CD4-positive, alpha-beta T cell treated with Interferon alpha-2 for 1 hour (primary cell): Measurements from ENCODE around the gene GALK2.

Experiments used
- DNase-seq, 2 donors: peaks; one replicate each; pipeline ENCODE4 v3.0.0-alpha.2; 2020 to 2022

The GALK2 gene

DNA sequence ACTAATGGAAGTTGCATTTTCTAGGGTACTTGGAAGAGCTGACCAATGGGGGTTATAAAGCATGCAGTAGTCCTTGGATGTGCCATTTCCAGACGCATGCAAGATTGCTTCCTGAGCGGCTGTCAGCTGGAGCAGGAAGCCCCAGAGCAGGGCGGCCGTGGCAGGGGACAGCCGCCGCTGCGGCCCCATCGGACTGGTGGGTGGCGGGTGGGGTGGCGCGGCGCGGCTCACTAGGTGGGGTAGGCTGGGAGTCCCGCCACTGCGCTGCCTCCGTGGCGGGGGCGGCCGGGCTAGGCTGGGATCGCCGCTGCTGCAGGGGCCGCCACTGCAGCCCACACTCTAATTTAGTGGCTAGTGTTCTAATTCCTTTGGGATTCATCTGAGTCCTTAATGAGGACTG is 196.4 kb downstream of the GALK2 start:
- no peak for DNase-seq

DNA sequence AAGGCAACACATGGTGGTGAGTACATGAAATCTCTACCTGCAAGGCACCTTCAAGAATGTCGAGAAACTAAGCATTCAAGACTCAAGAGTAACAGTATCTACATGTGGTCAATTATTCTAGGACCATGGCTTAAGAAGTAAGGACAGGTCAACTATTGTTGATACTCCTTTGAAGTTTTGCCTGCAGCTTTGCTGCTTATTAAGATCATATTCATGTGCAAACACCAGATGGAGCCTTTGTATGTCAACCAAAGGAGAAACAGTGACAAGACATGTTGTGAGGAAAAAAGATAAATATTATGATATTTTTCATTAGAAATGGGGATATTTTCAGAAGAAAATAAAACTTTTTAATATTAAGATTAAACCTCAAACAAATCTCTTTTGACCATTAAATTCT is 200.7 kb downstream of the GALK2 start:
- DNase-seq: no peak

GRCh38 chr15:49372366-49372765 is 202.3 kb downstream of the GALK2 start:
- no peak for DNase-seq

DNA sequence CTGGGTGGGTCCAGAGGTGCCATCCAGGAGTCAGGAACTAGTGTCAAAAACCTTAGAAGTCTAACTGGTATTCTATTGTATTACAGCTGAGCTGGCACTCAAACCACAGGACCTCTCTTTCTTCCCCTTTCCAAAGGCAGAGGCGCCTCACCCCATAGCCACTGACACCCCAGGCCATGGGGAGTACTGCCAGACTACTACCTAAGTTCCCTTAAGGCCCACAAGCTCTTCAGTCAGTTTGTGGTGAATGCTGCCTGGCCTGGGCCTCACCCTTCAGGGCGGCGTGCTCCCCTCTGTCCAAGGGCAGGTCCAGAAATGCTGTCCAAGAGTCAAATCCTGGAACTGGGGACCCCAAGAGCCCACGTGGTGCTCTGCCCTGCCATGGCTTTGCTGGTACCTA is 209.9 kb downstream of the GALK2 start:
- no peak for DNase-seq

DNA sequence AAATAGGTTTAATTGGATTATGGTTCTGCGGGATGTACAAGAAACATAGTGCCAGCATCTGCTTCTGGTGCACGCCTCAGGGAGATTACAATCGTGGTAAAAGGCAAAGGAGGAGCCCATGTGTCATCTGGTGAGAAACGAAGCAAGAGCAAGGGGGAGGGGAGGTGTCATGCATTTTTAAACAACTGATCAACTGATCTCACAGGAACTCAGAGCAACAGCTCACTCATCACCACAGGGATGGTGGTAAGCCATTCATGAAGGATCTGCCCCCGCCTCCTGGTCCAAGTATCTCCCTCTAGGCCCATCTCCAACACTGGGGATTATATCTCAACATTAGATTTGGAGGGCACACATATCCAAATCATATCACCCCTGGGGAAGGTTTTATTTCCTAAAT is 210.9 kb downstream of the GALK2 start:
- DNase-seq: no peak
